Panc1 (cell line): ENCODE measurements around the gene NPAS3. TPM values are rescaled to one million over a fixed set of nuclear protein-coding genes. Genes with fewer than 3 reads are reported as not detected.

Source experiments
- ATAC-seq: fragments of 200-7000 bp; cut with Tn5 transposase; 2 replicates; pipeline ENCODE4 v1.9.1; 2020; ENCODE audit warnings: mild to moderate bottlenecking, moderate library complexity
- BruUV-seq: library from RNA; stranded (reverse); fragments of 400-500 nt; replicated peaks from 2 replicates; lab custom pipeline; 2021; lab: Mats Ljungman, UMichigan
- CTCF ChIA-PET: fragments of 300-600 bp; sonication (Branson Sonifier 250); formaldehyde crosslinking; loops from one replicate; lab custom pipeline; 2022; ENCODE audit warnings: antibody characterized with exemption; lab: Charles Lee
- POLR2A ChIA-PET: fragments of 300-600 bp; sonication (Branson Sonifier 250); formaldehyde crosslinking; loops from one replicate; lab custom pipeline; 2022; ENCODE audit warnings: antibody characterized with exemption; lab: Charles Lee
- DNase-seq: peaks from one replicate; pipeline ENCODE4 v3.0.0-alpha.2; 2010; ENCODE audit warnings: low read depth, low spot score
- H3K27ac ChIP-seq: 2 replicates; pipeline ENCODE4 v1.5.1; 2011; ENCODE audit warnings: mild to moderate bottlenecking, low read length, inconsistent platforms
- H3K27me3 ChIP-seq: fragments of 200-500 bp; sonication (Bioruptor generic); 2 replicates; pipeline ENCODE4 v1.6.0; 2014; ENCODE audit warnings: low read length, inconsistent platforms; ENCODE audit not compliant: control insufficient read depth, insufficient read depth
- H3K36me3 ChIP-seq: fragments of 200-500 bp; sonication (Bioruptor generic); 2 replicates; pipeline ENCODE4 v1.5.1; 2014; ENCODE audit warnings: inconsistent platforms, mild to moderate bottlenecking, low read length, moderate library complexity; ENCODE audit not compliant: control insufficient read depth, insufficient read depth
- H3K4me1 ChIP-seq: 2 replicates; pipeline ENCODE4 v1.5.1; 2011; ENCODE audit warnings: inconsistent platforms, mild to moderate bottlenecking, low read length, moderate library complexity; ENCODE audit not compliant: control insufficient read depth, insufficient read depth
- H3K4me3 ChIP-seq, 2 experiments: 2 replicates each; pipeline ENCODE4 v1.5.1; 2011 to 2012; ENCODE audit warnings: low read depth in 2 of 2, low read length in 2 of 2, mild to moderate bottlenecking in 2 of 2, inconsistent platforms in 1 of 2, moderate library complexity in 1 of 2
- H3K9me3 ChIP-seq: fragments of 200-500 bp; sonication (Bioruptor generic); 2 replicates; pipeline ENCODE4 v1.5.1; 2014; ENCODE audit warnings: low read depth, mild to moderate bottlenecking, inconsistent platforms, low read length, moderate library complexity; ENCODE audit not compliant: control insufficient read depth, insufficient read depth
- CTCF ChIP-seq: fragments of 450-650 bp; IDR thresholded peaks from 2 replicates; pipeline ENCODE4 v1.5.1; 2017; ENCODE audit warnings: mild to moderate bottlenecking
- POLR2AphosphoS5 ChIP-seq: IDR thresholded peaks from 2 replicates; pipeline ENCODE4 v1.6.1; 2012; ENCODE audit warnings: mild to moderate bottlenecking, low read depth, low read length, moderate library complexity
- REST ChIP-seq, 2 experiments: IDR thresholded peaks; 2 replicates each; pipeline ENCODE4 v1.6.1; 2011 to 2012; ENCODE audit warnings: low read depth in 2 of 2, control low read depth in 1 of 2, low read length in 1 of 2, mild to moderate bottlenecking in 1 of 2, moderate library complexity in 1 of 2; ENCODE audit not compliant: insufficient read depth in 1 of 2
- SIN3A ChIP-seq: IDR thresholded peaks from 2 replicates; pipeline ENCODE4 v1.6.1; 2012; ENCODE audit warnings: low read depth, mild to moderate bottlenecking, low read length, moderate library complexity, borderline replicate concordance; ENCODE audit not compliant: insufficient read depth
- TCF7L2 ChIP-seq: IDR thresholded peaks from 2 replicates; pipeline ENCODE4 v1.6.1; 2011; ENCODE audit warnings: mild to moderate bottlenecking, low read depth, low read length, inconsistent platforms
- in situ Hi-C: cut with HindIII; loops from 2 replicates; pipeline ENCODE4 v1.10.0; 2016; ENCODE audit warnings: low sequenced_read_pairs, low pct_unique_long_range_greater_than_20kb
- intact Hi-C: fragments of 100-400 bp; cut with micrococcal nuclease; formaldehyde crosslinking; loops from one replicate; pipeline ENCODE4 v1.10.0; 2022; ENCODE audit not compliant: unreplicated experiment
- total RNA-seq: library from RNA; stranded (reverse); gene quantifications from one replicate; pipeline ENCODE4 v1.2.1, GENCODE V29; 2021; ENCODE audit not compliant: unreplicated experiment

Gene NPAS3
- total RNA-seq, 1 experiment from 2014 or later: 0.23 TPM

GRCh38 chr14:33707716-33708115 is 769.0 kb downstream of the NPAS3 start:
- no peak for TF ChIP-seq REST (IDR thresholded peaks at IDR 0.05; ENCODE audit: insufficient read depth in 1 of 2, low read depth in 2 of 2, low read length in 1 of 2)
- TF ChIP-seq CTCF: no peak
- no peak for TF ChIP-seq TCF7L2
- no peak for TF ChIP-seq SIN3A
- TF ChIP-seq POLR2AphosphoS5: no peak
- ChIA-PET CTCF (no interaction called here), POLR2A (no interaction called here)
- intact Hi-C loops: no loop called here
- Histone ChIP-seq H3K27me3 (no peaks in the 10 kb centered on the region; the same call in 1 of the 2 replicates), H3K4me1 (no peaks in the 10 kb centered on the region), H3K36me3 (no peaks in the 10 kb centered on the region), H3K27ac (no peak overlapping the region), H3K4me3 (no peak overlapping the region), H3K9me3 (no peaks in the 10 kb centered on the region)
- in situ Hi-C loops: no loop called here
- DNase-seq (no peak), ATAC-seq (no peak)
- BruUV-seq: no TSS peak

GRCh38 chr14:33709283-33709682 is 770.6 kb downstream of the NPAS3 start:
- no peak overlapping the region for H3K4me3 ChIP-seq
- TF ChIP-seq REST (IDR thresholded peaks at IDR 0.05; ENCODE audit: insufficient read depth in 1 of 2, low read depth in 2 of 2, low read length in 1 of 2): no peak
- no peak for TF ChIP-seq SIN3A
- TF ChIP-seq TCF7L2: no peak
- no peak for TF ChIP-seq POLR2AphosphoS5
- TF ChIP-seq CTCF: no peak
- H3K36me3 ChIP-seq: no peaks in the 10 kb centered on the region
- H3K4me1 ChIP-seq: no peaks in the 10 kb centered on the region
- CTCF ChIA-PET: no interaction called here
- intact Hi-C loops (no loop called here), in situ Hi-C loops (no loop called here)
- no peaks in the 10 kb centered on the region for H3K9me3 ChIP-seq
- H3K27me3 ChIP-seq: no peaks in the 10 kb centered on the region; the same call in 1 of the 2 replicates
- no peak overlapping the region for H3K27ac ChIP-seq
- ATAC-seq (no peak), DNase-seq (no peak)
- POLR2A ChIA-PET: no interaction called here
- BruUV-seq: no TSS peak
